B cell (primary cell): Measurements from ENCODE around the gene CEP120. TPM values are rescaled to one million over a fixed set of nuclear protein-coding genes. Genes with fewer than 3 reads are reported as not detected.
A peak's percentile ranks its signal among the peaks of the same experiment; 100 is the strongest.

Source experiments
- ATAC-seq: fragments of 200-7000 bp; cut with Tn5 transposase; one replicate; pipeline ENCODE4 v1.10.0; 2021; ENCODE audit warnings: low read depth, mild to moderate bottlenecking, moderate number of reproducible peaks, moderate library complexity
- CTCF ChIA-PET: fragments of 350-600 bp; sonication (Branson Sonifier 250); formaldehyde crosslinking; loops from one replicate; lab custom pipeline; 2021; ENCODE audit warnings: antibody characterized with exemption, inconsistent platforms; lab: Charles Lee
- POLR2A ChIA-PET: fragments of 350-600 bp; sonication (Branson Sonifier 250); formaldehyde crosslinking; loops from one replicate; lab custom pipeline; 2021; ENCODE audit warnings: antibody characterized with exemption; lab: Charles Lee
- DNase-seq: peaks from one replicate; pipeline ENCODE4 v3.0.0; 2013
- H2AFZ ChIP-seq: 2 replicates; pipeline ENCODE4 v1.6.1; 2012; ENCODE audit warnings: mild to moderate bottlenecking, low read depth, low read length; ENCODE audit not compliant: insufficient read depth, poor library complexity, severe bottlenecking
- H3K27ac ChIP-seq, 2 donors: 1 replicate in 1 of 2; 2 replicates in 1 of 2; pipeline ENCODE4 v1.5.1; 2012 to 2013; ENCODE audit warnings: low read length in 2 of 2, mild to moderate bottlenecking in 2 of 2, moderate library complexity in 1 of 2
- H3K27me3 ChIP-seq, 4 experiments: fragments of 200-600 bp in 1 of 4; sonication (generic) in 1 of 4; replicated peaks in 1 of 4; 1 replicate in 2 of 4; 2 replicates in 2 of 4; pipeline versions ENCODE4 v1.6.1 to v1.7.0; 2013 to 2016; ENCODE audit warnings: low read length in 3 of 4, mild to moderate bottlenecking in 2 of 4, mixed read lengths in 1 of 4, moderate library complexity in 1 of 4; ENCODE audit not compliant: insufficient read depth in 4 of 4, control insufficient read depth in 3 of 4; ENCODE audit errors: control extremely low read depth in 1 of 4
- H3K36me3 ChIP-seq, 2 experiments: replicated peaks in 1 of 2; 1 replicate in 1 of 2; 2 replicates in 1 of 2; pipeline versions ENCODE4 v1.6.1 to v1.7.1; 2013; ENCODE audit warnings: low read length in 1 of 2; ENCODE audit not compliant: insufficient read depth in 2 of 2, control insufficient read depth in 1 of 2; ENCODE audit errors: control extremely low read depth in 1 of 2, extremely low read depth in 1 of 2
- H3K4me1 ChIP-seq, 2 donors: fragments of 200-600 bp in 1 of 2; sonication (generic) in 1 of 2; 1 replicate in 1 of 2; 2 replicates in 1 of 2; pipeline versions ENCODE4 v1.5.1 to v1.6.1; 2013 to 2017; ENCODE audit warnings: low read length in 2 of 2; ENCODE audit not compliant: control insufficient read depth in 2 of 2, insufficient read depth in 2 of 2
- H3K4me2 ChIP-seq: replicated peaks from 2 replicates; pipeline ENCODE3; 2012; ENCODE audit warnings: mild to moderate bottlenecking, low read depth, low read length; ENCODE audit not compliant: poor library complexity, severe bottlenecking
- H3K4me3 ChIP-seq, 5 experiments: fragments of 200-600 bp in 1 of 5; sonication (generic) in 1 of 5; 1 replicate in 3 of 5; 2 replicates in 2 of 5; pipeline versions ENCODE4 v1.5.1 to v1.7.0; 2011 to 2016; ENCODE audit warnings: low read length in 4 of 5, mild to moderate bottlenecking in 4 of 5, low read depth in 2 of 5, control low read depth in 1 of 5, moderate library complexity in 1 of 5; ENCODE audit not compliant: insufficient read depth in 1 of 5; ENCODE audit errors: control extremely low read depth in 1 of 5, extremely low read depth in 1 of 5
- H3K79me2 ChIP-seq: fragments of 200-600 bp; sonication (generic); one replicate; pipeline ENCODE4 v1.6.0; 2016; ENCODE audit warnings: low read length; ENCODE audit not compliant: control insufficient read depth, insufficient read depth
- H3K9ac ChIP-seq: fragments of 200-600 bp; sonication (generic); 2 replicates; pipeline ENCODE4 v1.6.1; 2017; ENCODE audit warnings: mild to moderate bottlenecking, low read length, moderate library complexity
- H3K9me3 ChIP-seq, 3 donors: one replicate each; pipeline versions ENCODE4 v1.6.1 to v1.7.1; 2013; ENCODE audit warnings: low read length in 2 of 3; ENCODE audit not compliant: control insufficient read depth in 2 of 3, insufficient read depth in 1 of 3; ENCODE audit errors: control extremely low read depth in 1 of 3
- H4K20me1 ChIP-seq: 2 replicates; pipeline ENCODE4 v1.6.0; 2012; ENCODE audit warnings: mild to moderate bottlenecking, low read length; ENCODE audit not compliant: insufficient read depth, control insufficient read depth, poor library complexity, severe bottlenecking
- H3K27ac Mint-ChIP-seq: one replicate; pipeline ENCODE4 v1.8.0; 2021; ENCODE audit warnings: mixed read lengths
- H3K27me3 Mint-ChIP-seq: one replicate; pipeline ENCODE4 v1.8.0; 2021; ENCODE audit warnings: mixed read lengths
- H3K4me1 Mint-ChIP-seq: one replicate; pipeline ENCODE4 v1.8.0; 2021; ENCODE audit warnings: mixed read lengths
- H3K4me3 Mint-ChIP-seq: one replicate; pipeline ENCODE4 v1.8.0; 2021; ENCODE audit warnings: mixed read lengths
- H3K9me3 Mint-ChIP-seq: one replicate; pipeline ENCODE4 v1.8.0; 2022; ENCODE audit warnings: mixed read lengths; ENCODE audit not compliant: insufficient read depth
- CTCF ChIP-seq: fragments of 200-600 bp; IDR thresholded peaks from one replicate; pipeline ENCODE4 v1.8.0; 2022; ENCODE audit warnings: antibody characterized with exemption, mild to moderate bottlenecking
- EZH2 ChIP-seq: IDR thresholded peaks from 2 replicates; pipeline ENCODE4 v1.6.1; 2012; ENCODE audit warnings: borderline replicate concordance, low read depth, mild to moderate bottlenecking, moderate library complexity, low read length; ENCODE audit not compliant: insufficient read depth, poor library complexity, severe bottlenecking
- WGBS: methylation state at CpG from one replicate; pipeline ENCODE4 v1.1.5; 2013; ENCODE audit warnings: missing lambda C conversion rate; ENCODE audit not compliant: insufficient coverage; 5-methylcytosine and 5-hydroxymethylcytosine counted together
- intact Hi-C: fragments of 100-400 bp; cut with micrococcal nuclease; formaldehyde crosslinking; loops from one replicate; pipeline ENCODE4 v1.10.0; 2022
- polyA minus RNA-seq: library from RNA; depleted of rRNA, polyadenylated mRNA; stranded (reverse); fragments of >200 nt; gene quantifications from 2 replicates; pipeline ENCODE4 v1.2.3, GENCODE V29; 2012
- polyA plus RNA-seq: library from polyadenylated mRNA; depleted of rRNA; stranded (reverse); fragments of >200 nt; gene quantifications from 2 replicates; pipeline ENCODE4 v1.2.3, GENCODE V29; 2012
- total RNA-seq, 2 donors: library from RNA; stranded (reverse); fragments of 120-200 nt in 1 of 2; gene quantifications; 1 replicate in 1 of 2; 2 replicates in 1 of 2; pipeline versions ENCODE4 v1.2.3 to v1.2.4, GENCODE V29; 2013 to 2022

CEP120 gene
- total RNA-seq (89.7 and 97.9 TPM in 2 replicates), polyA plus RNA-seq (15.7 and 21.6 TPM in 2 replicates), polyA minus RNA-seq (46.9 and 63.6 TPM in 2 replicates)
- total RNA-seq (2013) = 73.3 TPM

- H3K36me3 ChIP-seq = peaks cover 0 to 7% of the 10 kb centered on the region in 2 experiments
- H3K27me3 Mint-ChIP-seq = no peaks in the 10 kb centered on the region
- H3K27ac Mint-ChIP-seq = no peak within 1 kb of the TSS
- CTCF ChIA-PET = interaction anchor here (0.8 to 2.7 kb wide), 31 partner anchors 9 to 907 kb away, joined by 3 to 53 read pairs (median 5); partner anchors contain the start of genes CSNK1G3 and SNX2
- POLR2A ChIA-PET = interaction anchor here (0.7 to 2.5 kb wide), 12 partner anchors 26 to 187 kb away, joined by 3 to 40 read pairs (median 5); partner anchors contain the start of gene CSNK1G3
- H3K9ac ChIP-seq = peak within 1 kb of the TSS; percentile 89
- no peaks in the 10 kb centered on the region for H4K20me1 ChIP-seq
- peaks cover 22% of the 10 kb centered on the region for H3K4me1 Mint-ChIP-seq
- no peak for TF ChIP-seq EZH2
- peak; percentile 87 for TF ChIP-seq CTCF
- H3K4me1 ChIP-seq = peaks cover 32 to 34% of the 10 kb centered on the region in 2 donors
- no peak within 1 kb of the TSS for H3K4me3 Mint-ChIP-seq
- peaks cover 46% of the 10 kb centered on the region for H3K79me2 ChIP-seq
- ATAC-seq (peak; percentile 97), DNase-seq (peak; percentile 99)
- H2AFZ ChIP-seq = peak within 1 kb of the TSS; percentile 95
- no peaks in the 10 kb centered on the region for H3K27me3 ChIP-seq
- H3K9me3 Mint-ChIP-seq = no peaks in the 10 kb centered on the region
- under 1% methylated on average over 38 of the region's 47 CpGs for WGBS
- intact Hi-C loops = loop anchor here (1.0 to 5.0 kb wide), 8 partner anchors 25 to 907 kb away; partner anchors contain the start of genes CSNK1G3 and SNX2
- H3K4me2 ChIP-seq = peak within 1 kb of the TSS; percentile 79
- no peaks in the 10 kb centered on the region for H3K9me3 ChIP-seq
- H3K27ac ChIP-seq = peak within 1 kb of the TSS; percentile 96 to 99
- H3K4me3 ChIP-seq = peak within 1 kb of the TSS; percentile 51 to 90 (median 89)
Measured at GRCh38 chr5:123423278-123424149, at the start of gene CEP120. Gene CEP120, minus strand, starts transcription at chr5:123423403. Its CDS starts 405 bp downstream, at chr5:123422998.
